H1 (cell line): ENCODE data around the gene PCNX3. TPM values are rescaled to one million over a fixed set of nuclear protein-coding genes. Genes with fewer than 3 reads are reported as not detected.

ENCODE experiments used
- CTCF ChIA-PET: fragments of 300-600 bp; sonication (Branson Sonifier 250); formaldehyde crosslinking; loops from one replicate; lab custom pipeline; 2021; ENCODE audit not compliant: partially characterized antibody; lab: Charles Lee
- POLR2A ChIA-PET: fragments of 300-600 bp; sonication (Branson Sonifier 250); formaldehyde crosslinking; loops from one replicate; lab custom pipeline; 2021; ENCODE audit warnings: inconsistent platforms; ENCODE audit not compliant: partially characterized antibody; lab: Charles Lee
- DNase-seq, 2 experiments: peaks; one replicate each; pipeline versions ENCODE4 v3.0.0 to v3.0.0-alpha.2; 2010 to 2022; ENCODE audit warnings: low spot score in 2 of 2, low read depth in 1 of 2, mixed read lengths in 1 of 2
- FAIRE-seq: peaks from 2 replicates; lab custom pipeline; 2011; peaks lifted over from hg19 to GRCh38; lab: Jason Lieb, UNC
- H2AFZ ChIP-seq: 2 replicates; pipeline ENCODE4 v1.8.1; 2012; ENCODE audit warnings: low read length, inconsistent platforms
- H2AK5ac ChIP-seq: 2 replicates; pipeline ENCODE4 v1.6.1; 2013; ENCODE audit warnings: low read depth, low read length
- H2BK120ac ChIP-seq: replicated peaks from 2 replicates; pipeline ENCODE3; 2013; ENCODE audit warnings: low read depth, low read length, inconsistent platforms
- H2BK12ac ChIP-seq: 2 replicates; pipeline ENCODE4 v1.6.1; 2013; ENCODE audit warnings: low read depth, low read length
- H2BK15ac ChIP-seq: 2 replicates; pipeline ENCODE4 v1.6.1; 2013; ENCODE audit warnings: low read length
- H2BK20ac ChIP-seq: 2 replicates; pipeline ENCODE4 v1.6.1; 2013; ENCODE audit warnings: low read length
- H2BK5ac ChIP-seq: 2 replicates; pipeline ENCODE4 v1.6.1; 2013; ENCODE audit warnings: low read depth, low read length
- H3K14ac ChIP-seq: 2 replicates; pipeline ENCODE4 v1.6.1; 2013; ENCODE audit warnings: inconsistent platforms; ENCODE audit not compliant: insufficient read length
- H3K18ac ChIP-seq: 2 replicates; pipeline ENCODE4 v1.6.1; 2013; ENCODE audit warnings: low read length; ENCODE audit errors: extremely low read depth
- H3K23ac ChIP-seq: 2 replicates; pipeline ENCODE4 v1.6.1; 2013; ENCODE audit warnings: inconsistent platforms; ENCODE audit not compliant: insufficient read length
- H3K23me2 ChIP-seq: 2 replicates; pipeline ENCODE4 v1.6.1; 2013; ENCODE audit warnings: low read depth, low read length
- H3K27ac ChIP-seq: 2 replicates; pipeline ENCODE4 v1.6.1; 2011; ENCODE audit warnings: low read depth, low read length, inconsistent platforms
- H3K27me3 ChIP-seq, 4 experiments: replicated peaks in 1 of 4; 1 replicate in 1 of 4; 2 replicates in 3 of 4; pipeline versions ENCODE4 v1.6.1 to v1.8.1; 2011 to 2013; ENCODE audit warnings: low read length in 3 of 4, mild to moderate bottlenecking in 3 of 4, inconsistent platforms in 2 of 4, mixed read lengths in 2 of 4, moderate library complexity in 1 of 4; ENCODE audit not compliant: control insufficient read depth in 3 of 4, insufficient read depth in 3 of 4; ENCODE audit errors: extremely low read depth in 1 of 4
- H3K36me3 ChIP-seq, 4 experiments: 2 replicates each; pipeline versions ENCODE4 v1.6.1 to v1.8.1; 2011 to 2013; ENCODE audit warnings: mild to moderate bottlenecking in 4 of 4, low read length in 3 of 4, moderate library complexity in 2 of 4, control low read depth in 1 of 4, inconsistent platforms in 1 of 4; ENCODE audit not compliant: insufficient read depth in 4 of 4, control insufficient read depth in 2 of 4
- H3K4ac ChIP-seq: replicated peaks from 2 replicates; pipeline ENCODE3; 2013; ENCODE audit warnings: low read length, low read depth, mixed read lengths, inconsistent platforms; ENCODE audit not compliant: insufficient read length
- H3K4me1 ChIP-seq, 4 experiments: replicated peaks in 1 of 4; 1 replicate in 1 of 4; 2 replicates in 3 of 4; pipeline versions ENCODE4 v1.6.1 to v1.8.1; 2011 to 2013; ENCODE audit warnings: low read length in 3 of 4, inconsistent platforms in 2 of 4, mixed read lengths in 1 of 4; ENCODE audit not compliant: insufficient read depth in 4 of 4, control insufficient read depth in 3 of 4
- H3K4me2 ChIP-seq, 2 experiments: 2 replicates each; pipeline versions ENCODE4 v1.6.1 to v1.8.1; 2011 to 2013; ENCODE audit warnings: low read depth in 2 of 2, low read length in 2 of 2, control low read depth in 1 of 2, inconsistent platforms in 1 of 2, mild to moderate bottlenecking in 1 of 2; ENCODE audit not compliant: insufficient read depth in 1 of 2
- H3K4me3 ChIP-seq, 4 experiments: fragments of 200-600, 300-600 bp in 1 of 4; sonication (generic), shearing (Covaris generic), sonication (Bioruptor Twin) in 1 of 4; 2 replicates each; pipeline versions ENCODE4 v1.5.1 to v1.8.1; 2011 to 2016; ENCODE audit warnings: low read length in 4 of 4, low read depth in 3 of 4, control low read depth in 2 of 4, inconsistent platforms in 2 of 4, mild to moderate bottlenecking in 2 of 4, mixed read lengths in 1 of 4, moderate library complexity in 1 of 4; ENCODE audit not compliant: insufficient read depth in 2 of 4; ENCODE audit errors: extremely low read depth in 1 of 4
- H3K56ac ChIP-seq: replicated peaks from 2 replicates; pipeline ENCODE3; 2013; ENCODE audit warnings: low read depth, mild to moderate bottlenecking, mixed read lengths, low read length, inconsistent platforms; ENCODE audit not compliant: insufficient read length
- H3K79me1 ChIP-seq: 2 replicates; pipeline ENCODE4 v1.6.1; 2013; ENCODE audit warnings: low read depth, low read length, control low read depth
- H3K79me2 ChIP-seq, 2 experiments: 2 replicates each; pipeline versions ENCODE4 v1.6.1 to v1.8.1; 2012 to 2013; ENCODE audit warnings: low read length in 2 of 2, mild to moderate bottlenecking in 2 of 2, inconsistent platforms in 1 of 2; ENCODE audit not compliant: insufficient read depth in 2 of 2, control insufficient read depth in 1 of 2
- H3K9ac ChIP-seq, 4 experiments: replicated peaks in 1 of 4; 1 replicate in 1 of 4; 2 replicates in 3 of 4; pipeline versions ENCODE4 v1.6.1 to v1.8.1; 2011 to 2013; ENCODE audit warnings: low read depth in 3 of 4, low read length in 3 of 4, control low read depth in 2 of 4, mild to moderate bottlenecking in 2 of 4, moderate library complexity in 2 of 4, inconsistent platforms in 1 of 4; ENCODE audit errors: extremely low read depth in 1 of 4
- H3K9me3 ChIP-seq, 2 experiments: 2 replicates each; pipeline versions ENCODE4 v1.6.1 to v1.8.1; 2012 to 2013; ENCODE audit warnings: mild to moderate bottlenecking in 2 of 2, moderate library complexity in 2 of 2, control low read depth in 1 of 2, inconsistent platforms in 1 of 2, low read depth in 1 of 2, low read length in 1 of 2, mixed read lengths in 1 of 2; ENCODE audit not compliant: insufficient read depth in 2 of 2
- H4K20me1 ChIP-seq, 2 experiments: replicated peaks in 1 of 2; 2 replicates each; pipeline versions ENCODE3 to v1.8.1; 2011 to 2013; ENCODE audit warnings: inconsistent platforms in 2 of 2, low read length in 2 of 2, mild to moderate bottlenecking in 1 of 2; ENCODE audit not compliant: insufficient read depth in 2 of 2, control insufficient read depth in 1 of 2
- H4K5ac ChIP-seq: 2 replicates; pipeline ENCODE4 v1.6.1; 2013; ENCODE audit warnings: low read length, low read depth, mixed read lengths, inconsistent platforms; ENCODE audit not compliant: insufficient read length
- H4K8ac ChIP-seq: 2 replicates; pipeline ENCODE4 v1.8.0; 2013; ENCODE audit warnings: mild to moderate bottlenecking, moderate library complexity, low read length, inconsistent platforms; ENCODE audit not compliant: insufficient read depth; ENCODE audit errors: extremely low read depth
- H4K91ac ChIP-seq: replicated peaks from 2 replicates; pipeline ENCODE3; 2013; ENCODE audit warnings: low read length, mixed read lengths, inconsistent platforms; ENCODE audit not compliant: insufficient read length
- BACH1 ChIP-seq: IDR thresholded peaks from 2 replicates; pipeline ENCODE4 v1.6.1; 2012; ENCODE audit warnings: low read length, improper control_type of control experiment
- CREB1 ChIP-seq: IDR thresholded peaks from 2 replicates; pipeline ENCODE4 v1.6.1; 2012; ENCODE audit warnings: inconsistent platforms
- CTBP2 ChIP-seq: IDR thresholded peaks from 2 replicates; pipeline ENCODE4 v1.7.0; 2011; ENCODE audit warnings: borderline replicate concordance, mild to moderate bottlenecking, moderate library complexity, mixed read lengths, low read length; ENCODE audit not compliant: insufficient read depth, insufficient read length
- EGR1 ChIP-seq: IDR thresholded peaks from 2 replicates; pipeline ENCODE4 v1.6.1; 2011; ENCODE audit warnings: low read depth, low read length, borderline replicate concordance
- KDM4A ChIP-seq: IDR thresholded peaks from one replicate; pipeline ENCODE4 v1.7.1; 2012; ENCODE audit warnings: low read depth, mild to moderate bottlenecking, moderate library complexity, low read length, inconsistent platforms; ENCODE audit not compliant: severe bottlenecking
- KDM5A ChIP-seq: fragments of 200-600 bp; IDR thresholded peaks from 2 replicates; pipeline ENCODE4 v1.7.1; 2012; ENCODE audit warnings: mild to moderate bottlenecking, low read length, inconsistent platforms, mixed read lengths
- PHF8 ChIP-seq: fragments of 200-600 bp; sonication (generic); conservative IDR thresholded peaks from 2 replicates; pipeline ENCODE4 v1.7.1; 2012; ENCODE audit warnings: low read depth, mild to moderate bottlenecking, inconsistent platforms, low read length, moderate library complexity
- RAD21 ChIP-seq, 2 experiments: IDR thresholded peaks in 1 of 2; conservative IDR thresholded peaks in 1 of 2; 2 replicates each; pipeline ENCODE4 v1.6.1; 2011; ENCODE audit warnings: low read depth in 2 of 2, low read length in 2 of 2, improper control_type of control experiment in 1 of 2, inconsistent platforms in 1 of 2, mild to moderate bottlenecking in 1 of 2, moderate library complexity in 1 of 2
- SP4 ChIP-seq: IDR thresholded peaks from 2 replicates; pipeline ENCODE4 v1.6.1; 2012; ENCODE audit warnings: low read length, inconsistent platforms
- TAF1 ChIP-seq: IDR thresholded peaks from 2 replicates; pipeline ENCODE4 v1.6.1; 2011; ENCODE audit warnings: mild to moderate bottlenecking, low read depth, low read length
- WGBS, 2 experiments: shearing (Covaris generic) in 1 of 2; methylation state at CpG; one replicate each; pipeline versions ENCODE4 v1.1.6 to v1.1.7; 2013 to 2015; ENCODE audit warnings: low lambda C conversion rate in 2 of 2, mixed read lengths in 2 of 2, inconsistent platforms in 1 of 2, low coverage in 1 of 2, missing lambda C conversion rate in 1 of 2; ENCODE audit not compliant: insufficient replicate concordance in 2 of 2, insufficient coverage in 1 of 2, insufficient read length in 1 of 2; ENCODE audit errors: extremely low coverage in 1 of 2, missing lambda C conversion rate in 1 of 2; 5-methylcytosine and 5-hydroxymethylcytosine counted together
- polyA plus RNA-seq, 7 experiments: library from polyadenylated mRNA; depleted of rRNA in 3 of 7; stranded (reverse) in 5 of 7; unstranded in 2 of 7; fragments of >200 nt in 5 of 7; fragments of 200-250 nt in 2 of 7; gene quantifications; 1 replicate in 5 of 7; 2 replicates in 1 of 7; 4 replicates in 1 of 7; pipeline versions ENCODE4 v1.2.1 to v1.2.3, GENCODE V29; 2011 to 2013; ENCODE audit warnings: missing spikeins in 2 of 7, mixed read lengths in 2 of 7
- total RNA-seq: library from RNA; stranded (reverse); fragmentation: NEBNext Ultra II Directional; extraction: Animal tissue kit (Norgen Biotek cat#: 25700); gene quantifications from 2 replicates; pipeline ENCODE4 v1.2.1, GENCODE V29; 2021

The PCNX3 gene
- total and polyA plus RNA-seq, 2 of the 8 experiments (the other 6 are each of a cell fraction or from before 2014, with no cell fraction given) = 27.2 to 38.8 TPM

- H3K9ac ChIP-seq = peak overlapping the region in 3 of 4 experiments; percentile 52 to 59 (median 54); a peak in 6 of 7 replicates
- peak overlapping the region; percentile 85 for H4K91ac ChIP-seq
- H2BK12ac ChIP-seq = no peak overlapping the region
- CTCF ChIA-PET = interaction anchor here (0.7 to 1.8 kb wide), 7 partner anchors 9 to 239 kb away, joined by 3 to 11 read pairs (median 3); partner anchors contain the start of gene SIPA1
- H3K27ac ChIP-seq = peak overlapping the region; percentile 35; the same call in 1 of the 2 replicates
- POLR2A ChIA-PET = interaction anchor here (0.8 to 7.5 kb wide), 12 partner anchors 9 to 213 kb away, joined by 3 to 58 read pairs (median 4); partner anchors contain the start of genes MUS81, RELA and SIPA1
- H4K20me1 ChIP-seq = peaks cover 2 to 18% of the 10 kb centered on the region in 2 experiments
- no peak overlapping the region for H2AK5ac ChIP-seq
- peak overlapping the region; percentile 52 to 70 (median 68) for H3K4me3 ChIP-seq
- peaks cover 0 to 3% (median 0%) of the 10 kb centered on the region in 4 experiments; a peak in 1 of 8 replicates for H3K36me3 ChIP-seq
- no peak for FAIRE-seq
- H3K79me2 ChIP-seq = no peaks in the 10 kb centered on the region
- H2BK5ac ChIP-seq = peak overlapping the region; percentile 35; the same call in 1 of the 2 replicates
- H3K79me1 ChIP-seq = peaks cover 1% of the 10 kb centered on the region; the same call in 1 of the 2 replicates
- peak overlapping the region; percentile 92; the same call in 1 of the 2 replicates for H2AFZ ChIP-seq
- no peak overlapping the region for H3K23ac ChIP-seq
- no peak overlapping the region for H2BK20ac ChIP-seq
- peaks cover 11% of the 10 kb centered on the region; the same call in 1 of the 2 replicates for H3K23me2 ChIP-seq
- DNase-seq = peak in 1 of 2 experiments; percentile 89
- H3K18ac ChIP-seq = peak overlapping the region; percentile 97
- H3K4me1 ChIP-seq = peaks cover 0 to 20% (median 10%) of the 10 kb centered on the region in 4 experiments; a peak in 6 of 7 replicates
- H3K56ac ChIP-seq = peak overlapping the region; percentile 75
- peak overlapping the region; percentile 90 for H4K8ac ChIP-seq
- H2BK120ac ChIP-seq = no peak overlapping the region
- peaks cover 0 to 8% (median 4%) of the 10 kb centered on the region in 4 experiments; a peak in 3 of 7 replicates for H3K27me3 ChIP-seq
- no peak overlapping the region for H3K4ac ChIP-seq
- WGBS, 2 experiments = 15% methylated on average over 21 of the region's 87 CpGs; no CpG with 5 or more reads in 1 of the 2 experiments
- no peaks in the 10 kb centered on the region for H3K9me3 ChIP-seq
- peak overlapping the region; percentile 55 to 82 for H3K4me2 ChIP-seq
- peak overlapping the region; percentile 92 for H4K5ac ChIP-seq
- H3K14ac ChIP-seq = no peak overlapping the region
- peak overlapping the region; percentile 97; the same call in 1 of the 2 replicates for H2BK15ac ChIP-seq
- peak; percentile 43 for TF ChIP-seq CTBP2
- peak; percentile 42; the same call in 1 of the 2 replicates for TF ChIP-seq BACH1
- peak; percentile 82 for TF ChIP-seq SP4
- TF ChIP-seq KDM4A = peak; percentile 93
- peak; percentile 67 for TF ChIP-seq PHF8
- 0 out of 2 replicates have a peak, but pooled peaks have one; percentile 22 for TF ChIP-seq KDM5A
- peak; percentile 51; the same call in 1 of the 2 replicates for TF ChIP-seq EGR1
- TF ChIP-seq RAD21 (IDR thresholded peaks at IDR 0.05 in 1 of 2, conservative IDR thresholded peaks at IDR 0.05 in 1 of 2; ENCODE audit: low read depth in 2 of 2, low read length in 2 of 2) = peak; percentile 13 to 39; a peak in 2 of 4 replicates
- TF ChIP-seq TAF1 = 0 out of 2 replicates have a peak, but pooled peaks have one; percentile 49
- TF ChIP-seq CREB1 = peak; percentile 84
These were observed 31.6 kb downstream of the PCNX3 start for GRCh38 chr11:65646958-65647701.
